ENCODE measurements around the gene ST6GALNAC3.

The ST6GALNAC3 gene

DNA sequence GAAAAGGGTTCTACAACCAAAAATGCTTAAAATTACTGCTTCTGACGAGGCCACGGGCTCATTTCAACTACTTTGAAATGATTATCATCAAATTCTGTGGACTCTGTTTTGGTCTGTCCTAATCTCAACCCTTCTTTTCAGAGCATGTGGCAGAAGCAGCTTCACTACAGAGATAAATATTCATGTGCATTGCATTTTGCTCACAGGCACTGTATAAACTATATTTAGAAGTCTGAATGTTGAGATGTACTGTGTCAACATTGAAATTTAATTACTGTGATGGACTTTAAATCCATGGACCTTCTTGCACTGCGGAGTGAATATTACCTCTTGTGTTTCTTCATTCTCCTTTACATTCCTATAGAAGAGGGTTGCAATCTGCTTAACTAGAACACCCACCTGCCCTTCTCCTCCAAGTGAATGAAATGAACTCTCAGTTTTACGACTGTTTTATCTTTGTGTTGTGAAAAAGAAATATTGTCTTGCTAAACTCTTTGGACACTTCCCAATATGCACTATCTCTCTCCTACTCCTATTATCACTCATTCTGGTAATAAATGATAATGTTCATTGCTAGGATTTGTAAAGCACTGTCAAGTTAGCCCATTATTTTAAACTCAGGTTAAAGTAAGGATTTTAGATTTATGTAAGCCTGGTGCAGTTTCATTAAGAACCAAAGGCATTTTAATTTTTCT lies 511.6 kb downstream of the ST6GALNAC3 start:
- no peak overlapping the region for H3K4me3 ChIP-seq (ENCODE audit: control insufficient read depth, low read depth, low read length)
- DNase-seq (ENCODE audit: low read depth), result no peak
- TF ChIP-seq, protein P1, sequence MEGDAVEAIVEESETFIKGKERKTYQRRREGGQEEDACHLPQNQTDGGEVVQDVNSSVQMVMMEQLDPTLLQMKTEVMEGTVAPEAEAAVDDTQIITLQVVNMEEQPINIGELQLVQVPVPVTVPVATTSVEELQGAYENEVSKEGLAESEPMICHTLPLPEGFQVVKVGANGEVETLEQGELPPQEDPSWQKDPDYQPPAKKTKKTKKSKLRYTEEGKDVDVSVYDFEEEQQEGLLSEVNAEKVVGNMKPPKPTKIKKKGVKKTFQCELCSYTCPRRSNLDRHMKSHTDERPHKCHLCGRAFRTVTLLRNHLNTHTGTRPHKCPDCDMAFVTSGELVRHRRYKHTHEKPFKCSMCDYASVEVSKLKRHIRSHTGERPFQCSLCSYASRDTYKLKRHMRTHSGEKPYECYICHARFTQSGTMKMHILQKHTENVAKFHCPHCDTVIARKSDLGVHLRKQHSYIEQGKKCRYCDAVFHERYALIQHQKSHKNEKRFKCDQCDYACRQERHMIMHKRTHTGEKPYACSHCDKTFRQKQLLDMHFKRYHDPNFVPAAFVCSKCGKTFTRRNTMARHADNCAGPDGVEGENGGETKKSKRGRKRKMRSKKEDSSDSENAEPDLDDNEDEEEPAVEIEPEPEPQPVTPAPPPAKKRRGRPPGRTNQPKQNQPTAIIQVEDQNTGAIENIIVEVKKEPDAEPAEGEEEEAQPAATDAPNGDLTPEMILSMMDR (IDR thresholded peaks at IDR 0.05; ENCODE audit: control insufficient read depth, insufficient read depth, low read depth, low read length, missing control alignments), result no peak

DNA sequence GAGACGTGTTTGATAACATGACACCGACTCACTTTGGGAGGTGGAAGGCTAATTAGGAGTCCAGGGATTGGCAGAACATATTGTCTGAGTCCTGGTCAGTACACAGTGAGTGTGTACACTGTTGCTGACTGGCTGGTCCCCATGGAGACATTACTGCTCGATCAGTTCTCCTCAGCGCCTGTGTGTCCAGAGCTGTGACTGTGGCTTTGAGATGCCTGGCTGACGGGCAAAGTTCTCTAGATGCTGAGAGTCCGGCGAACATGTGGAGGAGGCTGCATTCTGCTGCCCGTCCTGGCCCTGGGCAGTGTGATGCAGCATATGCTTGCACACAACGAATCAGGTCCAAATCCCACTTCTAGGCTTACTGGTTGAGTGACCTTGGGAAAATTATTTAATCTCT lies 512.7 kb downstream of the ST6GALNAC3 start:
- TF ChIP-seq, protein P1 (IDR thresholded peaks at IDR 0.05; ENCODE audit: control insufficient read depth, insufficient read depth, low read depth, low read length, missing control alignments), result no peak
- no peak for DNase-seq (ENCODE audit: low read depth)
- H3K4me3 ChIP-seq (ENCODE audit: control insufficient read depth, low read depth, low read length), result no peak overlapping the region

DNA sequence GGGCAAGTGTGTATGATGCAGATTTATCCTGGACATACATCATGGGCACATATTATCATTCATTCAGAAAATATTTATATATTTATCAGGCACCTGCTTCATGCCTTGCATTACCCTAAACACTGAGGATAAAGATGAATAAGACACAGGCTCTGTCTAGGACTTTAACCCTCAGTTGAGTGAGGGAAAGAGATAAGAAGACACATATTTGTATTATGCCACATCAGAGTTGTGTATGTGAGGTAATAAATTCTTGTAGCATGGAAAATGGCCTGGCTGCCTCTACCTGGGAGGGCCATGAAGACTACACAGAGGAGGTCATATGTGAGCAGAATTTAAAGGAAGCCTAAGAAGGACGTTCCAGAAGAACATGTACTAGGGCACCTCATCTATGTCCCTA lies 516.9 kb downstream of the ST6GALNAC3 start:
- TF ChIP-seq, protein P1 (IDR thresholded peaks at IDR 0.05; ENCODE audit: control insufficient read depth, insufficient read depth, low read depth, low read length, missing control alignments), result no peak
- no peak overlapping the region for H3K4me3 ChIP-seq (ENCODE audit: control insufficient read depth, low read depth, low read length)
- no peak for DNase-seq (ENCODE audit: low read depth)

DNA sequence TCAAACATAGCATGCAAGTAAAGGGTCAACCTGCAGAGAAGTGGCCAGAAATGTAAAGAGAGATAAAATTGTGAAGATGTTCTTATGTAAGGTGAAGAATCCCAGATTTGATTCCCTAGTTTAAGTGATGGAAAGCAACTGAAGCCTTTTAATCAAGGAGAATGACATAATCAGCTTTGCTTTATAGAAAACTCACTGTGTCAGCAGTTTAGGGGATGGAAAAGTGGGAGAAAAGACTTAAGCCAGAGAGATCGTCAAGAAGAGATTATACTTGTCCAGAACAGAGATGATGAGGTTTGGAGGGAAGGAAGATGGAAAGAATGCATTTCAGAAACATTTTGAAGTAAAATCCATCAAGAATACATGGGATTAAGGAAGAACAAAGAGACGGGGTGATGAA lies 517.4 kb downstream of the ST6GALNAC3 start:
- TF ChIP-seq, protein P1 (IDR thresholded peaks at IDR 0.05; ENCODE audit: control insufficient read depth, insufficient read depth, low read depth, low read length, missing control alignments), result no peak
- no peak for DNase-seq (ENCODE audit: low read depth)
- H3K4me3 ChIP-seq (ENCODE audit: control insufficient read depth, low read depth, low read length), result no peak overlapping the region

DNA sequence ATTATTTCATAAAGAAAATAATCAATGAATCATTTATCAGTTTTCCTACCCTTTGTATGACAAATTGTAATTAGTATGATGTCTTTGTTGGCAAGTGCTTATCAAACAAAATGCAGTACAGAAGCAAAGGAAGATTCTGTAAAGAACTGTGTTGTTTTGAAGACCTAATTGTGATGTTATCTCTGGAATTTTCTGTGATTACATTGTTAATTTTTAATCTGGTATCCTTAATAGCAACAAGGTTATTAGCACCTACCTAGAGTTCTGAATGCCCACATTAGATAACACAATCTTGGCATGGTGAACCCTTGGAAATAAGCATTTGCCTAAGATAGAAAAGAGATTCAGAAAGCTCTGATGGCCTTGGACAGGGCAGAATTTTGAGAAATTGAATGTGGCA lies 518.6 kb downstream of the ST6GALNAC3 start:
- H3K4me3 ChIP-seq (ENCODE audit: control insufficient read depth, low read depth, low read length), result no peak overlapping the region
- TF ChIP-seq, protein P1 (IDR thresholded peaks at IDR 0.05; ENCODE audit: control insufficient read depth, insufficient read depth, low read depth, low read length, missing control alignments), result no peak
- DNase-seq (ENCODE audit: low read depth), result no peak

DNA sequence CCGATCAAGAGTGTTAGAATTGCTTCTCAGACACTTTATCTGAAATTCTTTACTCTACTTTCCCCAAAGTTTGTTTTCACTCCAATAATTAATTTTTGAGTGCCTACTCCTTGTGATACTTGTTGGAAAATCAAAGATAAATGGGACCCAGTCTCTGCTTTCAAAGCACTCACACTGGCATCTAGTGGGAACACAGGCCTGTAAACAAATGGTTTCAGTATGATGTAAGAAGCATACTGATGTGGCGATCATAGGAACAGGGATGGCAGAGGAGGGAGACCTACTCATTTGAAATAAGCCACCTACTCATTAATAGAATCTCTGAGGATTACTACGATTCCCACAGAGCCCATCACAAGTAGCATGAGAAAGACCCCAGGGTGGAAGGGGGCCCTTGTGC lies 519.1 kb downstream of the ST6GALNAC3 start:
- TF ChIP-seq, protein P1 (IDR thresholded peaks at IDR 0.05; ENCODE audit: control insufficient read depth, insufficient read depth, low read depth, low read length, missing control alignments), result no peak

More for the DNA sequence above, 519.1 kb downstream of the ST6GALNAC3 start:
- no peak for DNase-seq (ENCODE audit: low read depth)
- H3K4me3 ChIP-seq (ENCODE audit: control insufficient read depth, low read depth, low read length), result no peak overlapping the region
